Tibial nerve (tissue), 4 donors: ENCODE data around the gene ST14.
"Not testable (repeated sequence)": the region's sequence is repeated elsewhere in the genome, so short reads cannot be mapped to it uniquely, and the experiment has no call there.

Experiments used
- EP300 ChIP-seq, 2 donors: sonication (generic); formaldehyde crosslinking; IDR thresholded peaks; one replicate each; pipeline ENCODE4 v1.6.1; 2017; ENCODE audit warnings: antibody characterized with exemption in 2 of 2, mild to moderate bottlenecking in 1 of 2
- POLR2A ChIP-seq, 2 donors: fragments of 450-650 bp; IDR thresholded peaks; one replicate each; pipeline ENCODE4 v1.6.1; 2017; ENCODE audit warnings: antibody characterized with exemption in 2 of 2, mild to moderate bottlenecking in 2 of 2, moderate library complexity in 2 of 2
- TF ChIP-seq, protein P1 (sequence below), 5 experiments: fragments of 200-600 bp in 3 of 5; fragments of 450-650 bp in 2 of 5; sonication (generic) in 3 of 5; IDR thresholded peaks; one replicate each; pipeline ENCODE4 v1.5.1; 2016 to 2019; ENCODE audit warnings: antibody characterized with exemption in 5 of 5, mild to moderate bottlenecking in 3 of 5, moderate library complexity in 2 of 5

DNA sequence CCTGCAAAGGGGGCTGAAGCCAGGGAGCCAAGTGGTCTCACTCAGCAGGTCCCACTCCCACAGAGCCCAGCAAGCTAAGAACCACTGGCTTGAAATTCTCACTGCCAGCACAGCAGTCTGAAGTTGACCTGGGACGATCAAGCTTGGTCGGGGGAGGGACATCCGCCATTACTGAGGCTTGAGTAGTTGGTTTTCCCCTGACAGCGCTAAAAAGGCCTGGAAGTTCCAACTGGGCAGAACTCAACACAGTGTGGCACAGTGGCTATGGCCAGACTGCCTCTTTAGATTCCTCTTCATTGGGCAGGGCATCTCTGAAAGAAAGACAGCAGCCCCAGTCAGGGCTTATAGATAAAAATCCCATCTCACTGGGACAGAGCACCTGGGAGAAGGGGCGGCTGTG lies 90.3 kb downstream of the ST14 start:
- TF ChIP-seq, protein P1, sequence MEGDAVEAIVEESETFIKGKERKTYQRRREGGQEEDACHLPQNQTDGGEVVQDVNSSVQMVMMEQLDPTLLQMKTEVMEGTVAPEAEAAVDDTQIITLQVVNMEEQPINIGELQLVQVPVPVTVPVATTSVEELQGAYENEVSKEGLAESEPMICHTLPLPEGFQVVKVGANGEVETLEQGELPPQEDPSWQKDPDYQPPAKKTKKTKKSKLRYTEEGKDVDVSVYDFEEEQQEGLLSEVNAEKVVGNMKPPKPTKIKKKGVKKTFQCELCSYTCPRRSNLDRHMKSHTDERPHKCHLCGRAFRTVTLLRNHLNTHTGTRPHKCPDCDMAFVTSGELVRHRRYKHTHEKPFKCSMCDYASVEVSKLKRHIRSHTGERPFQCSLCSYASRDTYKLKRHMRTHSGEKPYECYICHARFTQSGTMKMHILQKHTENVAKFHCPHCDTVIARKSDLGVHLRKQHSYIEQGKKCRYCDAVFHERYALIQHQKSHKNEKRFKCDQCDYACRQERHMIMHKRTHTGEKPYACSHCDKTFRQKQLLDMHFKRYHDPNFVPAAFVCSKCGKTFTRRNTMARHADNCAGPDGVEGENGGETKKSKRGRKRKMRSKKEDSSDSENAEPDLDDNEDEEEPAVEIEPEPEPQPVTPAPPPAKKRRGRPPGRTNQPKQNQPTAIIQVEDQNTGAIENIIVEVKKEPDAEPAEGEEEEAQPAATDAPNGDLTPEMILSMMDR (IDR thresholded peaks at IDR 0.05) = not testable (repeated sequence)
- TF ChIP-seq POLR2A, EP300 (IDR thresholded peaks at IDR 0.05): not testable (repeated sequence)
